Fibroblast of lung (primary cell): ENCODE data around the gene BBX. TPM values are rescaled to one million over a fixed set of nuclear protein-coding genes. Genes with fewer than 3 reads are reported as not detected.
A peak's percentile ranks its signal among the peaks of the same experiment; 100 is the strongest.

ENCODE experiments used
- DNase-seq, 2 donors: peaks; one replicate each; pipeline versions ENCODE4 v3.0.0 to v3.0.0-alpha.2; 2010; ENCODE audit warnings: low read depth in 2 of 2
- H2AFZ ChIP-seq: 2 replicates; pipeline ENCODE4 v1.5.1; 2012; ENCODE audit warnings: low read length, control low read depth, inconsistent platforms
- H3K27ac ChIP-seq: 2 replicates; pipeline ENCODE4 v1.5.1; 2011; ENCODE audit warnings: low read length, control low read depth; ENCODE audit not compliant: insufficient read depth
- H3K27me3 ChIP-seq: 2 replicates; pipeline ENCODE4 v1.5.1; 2011; ENCODE audit warnings: mild to moderate bottlenecking, low read length; ENCODE audit not compliant: control insufficient read depth, insufficient read depth
- H3K36me3 ChIP-seq: 2 replicates; pipeline ENCODE4 v1.5.1; 2011; ENCODE audit warnings: low read length; ENCODE audit not compliant: control insufficient read depth, insufficient read depth
- H3K4me1 ChIP-seq: 2 replicates; pipeline ENCODE4 v1.5.1; 2011; ENCODE audit warnings: low read length; ENCODE audit not compliant: control insufficient read depth, insufficient read depth; ENCODE audit errors: extremely low read depth
- H3K4me2 ChIP-seq: 2 replicates; pipeline ENCODE4 v1.5.1; 2011; ENCODE audit warnings: low read length, control low read depth; ENCODE audit not compliant: insufficient read depth; ENCODE audit errors: extremely low read depth
- H3K4me3 ChIP-seq, 4 experiments: fragments of 200-600 bp in 1 of 4; sonication (generic) in 1 of 4; replicated peaks in 1 of 4; 2 replicates each; pipeline ENCODE4 v1.5.1; 2011 to 2016; ENCODE audit warnings: low read length in 4 of 4, low read depth in 3 of 4, mild to moderate bottlenecking in 3 of 4, control low read depth in 2 of 4, inconsistent platforms in 1 of 4, mixed read lengths in 1 of 4; ENCODE audit not compliant: insufficient read depth in 1 of 4; ENCODE audit errors: control extremely low read depth in 1 of 4
- H3K79me2 ChIP-seq: 2 replicates; pipeline ENCODE4 v1.5.1; 2012; ENCODE audit warnings: mild to moderate bottlenecking, low read length, inconsistent platforms; ENCODE audit not compliant: control insufficient read depth, insufficient read depth
- H3K9ac ChIP-seq: 2 replicates; pipeline ENCODE4 v1.5.1; 2011; ENCODE audit warnings: mild to moderate bottlenecking, low read length, control low read depth; ENCODE audit not compliant: insufficient read depth
- H3K9me3 ChIP-seq: 2 replicates; pipeline ENCODE4 v1.5.1; 2012; ENCODE audit warnings: low read depth, low read length; ENCODE audit not compliant: control insufficient read depth, insufficient read depth
- H4K20me1 ChIP-seq: 2 replicates; pipeline ENCODE4 v1.5.1; 2011; ENCODE audit warnings: low read length; ENCODE audit not compliant: control insufficient read depth, insufficient read depth; ENCODE audit errors: extremely low read depth
- EZH2 ChIP-seq: IDR thresholded peaks from 2 replicates; pipeline ENCODE4 v1.5.1; 2012; ENCODE audit warnings: low read length, control low read depth, mild to moderate bottlenecking; ENCODE audit errors: missing control alignments
- polyA plus RNA-seq, 2 donors: library from polyadenylated mRNA; depleted of rRNA in 1 of 2; stranded (reverse) in 1 of 2; unstranded in 1 of 2; fragments of >200 nt; gene quantifications; 2 replicates each; pipeline ENCODE4 v1.2.1, GENCODE V29; 2011 to 2012; ENCODE audit warnings: missing spikeins in 1 of 2
- total RNA-seq: library from RNA; depleted of rRNA; stranded (reverse); fragments of >200 nt; gene quantifications from 2 replicates; pipeline ENCODE4 v1.2.1, GENCODE V29; 2014
- TF ChIP-seq, protein P1 (sequence below), 2 donors: IDR thresholded peaks in 1 of 2; conservative IDR thresholded peaks in 1 of 2; 1 replicate in 1 of 2; 2 replicates in 1 of 2; pipeline ENCODE4 v1.5.1; 2011 to 2012; ENCODE audit warnings: low read length in 2 of 2, control low read depth in 1 of 2, inconsistent platforms in 1 of 2, low read depth in 1 of 2, mild to moderate bottlenecking in 1 of 2

The BBX gene
- total and polyA plus RNA-seq, 2 donors (not counting 1 experiment from before 2014, with no cell fraction given), result 50.0 to 71.2 TPM

DNA sequence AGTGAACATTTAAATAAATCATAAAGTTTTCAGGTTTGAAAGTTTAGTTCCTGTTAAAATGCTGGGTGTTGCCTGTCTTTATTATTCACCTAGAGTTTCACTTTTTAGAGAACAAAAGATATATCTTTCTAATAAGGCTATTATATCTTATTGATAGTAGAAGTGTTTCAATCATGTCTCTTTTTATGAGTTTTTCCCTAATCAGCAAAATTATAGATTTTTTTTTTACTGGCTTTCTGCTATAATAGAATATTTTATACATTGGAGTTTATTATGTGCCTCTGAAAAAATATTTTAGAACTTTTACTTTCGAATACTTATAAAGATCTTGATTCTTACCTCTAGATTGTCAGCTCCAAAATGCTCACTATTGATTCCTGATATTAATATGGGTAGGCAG lies 131.5 kb downstream of the BBX start:
- H3K27ac ChIP-seq, result no peak overlapping the region
- no peak overlapping the region for H3K4me2 ChIP-seq
- no peak overlapping the region for H3K9ac ChIP-seq
- DNase-seq, result no peak
- TF ChIP-seq EZH2, result no peak
- TF ChIP-seq, protein P1, sequence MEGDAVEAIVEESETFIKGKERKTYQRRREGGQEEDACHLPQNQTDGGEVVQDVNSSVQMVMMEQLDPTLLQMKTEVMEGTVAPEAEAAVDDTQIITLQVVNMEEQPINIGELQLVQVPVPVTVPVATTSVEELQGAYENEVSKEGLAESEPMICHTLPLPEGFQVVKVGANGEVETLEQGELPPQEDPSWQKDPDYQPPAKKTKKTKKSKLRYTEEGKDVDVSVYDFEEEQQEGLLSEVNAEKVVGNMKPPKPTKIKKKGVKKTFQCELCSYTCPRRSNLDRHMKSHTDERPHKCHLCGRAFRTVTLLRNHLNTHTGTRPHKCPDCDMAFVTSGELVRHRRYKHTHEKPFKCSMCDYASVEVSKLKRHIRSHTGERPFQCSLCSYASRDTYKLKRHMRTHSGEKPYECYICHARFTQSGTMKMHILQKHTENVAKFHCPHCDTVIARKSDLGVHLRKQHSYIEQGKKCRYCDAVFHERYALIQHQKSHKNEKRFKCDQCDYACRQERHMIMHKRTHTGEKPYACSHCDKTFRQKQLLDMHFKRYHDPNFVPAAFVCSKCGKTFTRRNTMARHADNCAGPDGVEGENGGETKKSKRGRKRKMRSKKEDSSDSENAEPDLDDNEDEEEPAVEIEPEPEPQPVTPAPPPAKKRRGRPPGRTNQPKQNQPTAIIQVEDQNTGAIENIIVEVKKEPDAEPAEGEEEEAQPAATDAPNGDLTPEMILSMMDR (conservative IDR thresholded peaks at IDR 0.05 in 1 of 2, IDR thresholded peaks at IDR 0.05 in 1 of 2; ENCODE audit: low read depth in 1 of 2, low read length in 2 of 2), result no peak
- no peak overlapping the region for H3K4me3 ChIP-seq
- no peaks in the 10 kb centered on the region for H3K9me3 ChIP-seq
- no peaks in the 10 kb centered on the region for H3K79me2 ChIP-seq
- no peak overlapping the region for H2AFZ ChIP-seq
- H3K36me3 ChIP-seq, result no peaks in the 10 kb centered on the region
- H3K27me3 ChIP-seq, result no peaks in the 10 kb centered on the region
- H3K4me1 ChIP-seq, result no peaks in the 10 kb centered on the region
- no peaks in the 10 kb centered on the region for H4K20me1 ChIP-seq

DNA sequence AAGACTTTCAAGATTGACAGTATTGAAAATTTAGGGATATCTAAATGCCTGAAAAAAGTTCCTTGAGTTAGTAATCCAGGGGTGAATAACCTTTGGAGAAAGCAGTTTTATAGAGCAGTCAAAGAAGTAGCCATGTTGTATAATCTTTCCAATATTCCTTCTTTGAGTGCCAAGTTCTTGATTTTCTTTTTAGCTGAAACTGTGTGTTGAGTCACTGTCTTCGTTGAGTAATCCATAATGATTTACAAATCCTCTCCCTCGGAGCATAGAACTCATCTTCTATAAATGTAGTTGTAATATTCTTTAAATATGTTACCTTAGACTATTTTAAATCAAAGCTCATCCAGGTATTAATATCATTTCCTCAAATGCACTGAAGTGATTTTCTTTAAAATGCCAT lies 135.2 kb downstream of the BBX start:
- no peaks in the 10 kb centered on the region for H3K9me3 ChIP-seq
- H2AFZ ChIP-seq, result no peak overlapping the region
- peak in 1 of 2 donors; percentile 62 for DNase-seq
- no peak overlapping the region for H3K27ac ChIP-seq
- no peaks in the 10 kb centered on the region for H3K27me3 ChIP-seq
- no peak for TF ChIP-seq EZH2
- TF ChIP-seq, protein P1 (conservative IDR thresholded peaks at IDR 0.05 in 1 of 2, IDR thresholded peaks at IDR 0.05 in 1 of 2; ENCODE audit: low read depth in 1 of 2, low read length in 2 of 2), result no peak
- no peaks in the 10 kb centered on the region for H4K20me1 ChIP-seq
- H3K4me2 ChIP-seq, result peak overlapping the region; percentile 2
- H3K79me2 ChIP-seq, result no peaks in the 10 kb centered on the region
- H3K36me3 ChIP-seq, result no peaks in the 10 kb centered on the region
- peaks cover 3% of the 10 kb centered on the region for H3K4me1 ChIP-seq
- no peak overlapping the region for H3K4me3 ChIP-seq
- H3K9ac ChIP-seq, result no peak overlapping the region

DNA sequence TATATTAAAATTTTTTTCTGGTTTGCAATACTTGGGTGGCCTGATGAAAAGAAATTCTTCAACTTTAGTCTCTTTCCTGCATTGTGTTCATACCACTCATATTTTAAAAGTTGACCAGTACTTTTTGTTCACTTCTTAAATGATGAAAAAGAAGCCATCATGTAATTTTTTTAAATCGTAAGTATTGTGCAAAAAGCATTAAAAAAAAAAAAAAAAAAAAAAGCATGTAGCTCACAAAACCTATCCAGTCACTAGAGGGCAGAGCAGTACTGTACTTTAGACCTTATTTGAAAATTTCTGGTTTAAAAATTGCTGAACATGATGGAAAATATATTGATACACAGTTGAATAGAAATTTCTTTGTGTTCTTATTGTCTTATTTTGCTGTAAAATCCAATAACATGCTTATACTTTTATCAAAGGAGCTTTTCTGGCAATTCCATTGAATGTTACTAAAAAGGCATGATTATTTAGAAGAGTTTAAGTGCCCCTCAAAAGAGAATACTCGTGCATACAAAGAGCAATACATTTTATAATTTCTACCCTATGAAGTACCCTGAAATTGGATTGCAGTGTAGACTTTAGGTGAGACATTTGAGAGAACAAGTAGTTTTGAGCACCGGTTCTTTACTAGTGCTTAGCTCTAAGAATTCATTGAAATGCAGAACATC lies 137.7 kb downstream of the BBX start:
- TF ChIP-seq EZH2, result no peak
- TF ChIP-seq, protein P1 (conservative IDR thresholded peaks at IDR 0.05 in 1 of 2, IDR thresholded peaks at IDR 0.05 in 1 of 2; ENCODE audit: low read depth in 1 of 2, low read length in 2 of 2), result peak; percentile 45 to 68
- Histone ChIP-seq H3K27ac (no peak overlapping the region), H3K9me3 (no peaks in the 10 kb centered on the region), H3K4me2 (no peak overlapping the region), H3K36me3 (no peaks in the 10 kb centered on the region), H3K27me3 (no peaks in the 10 kb centered on the region), H3K79me2 (no peaks in the 10 kb centered on the region), H3K4me1 (peaks cover 3% of the 10 kb centered on the region), H2AFZ (no peak overlapping the region), H4K20me1 (no peaks in the 10 kb centered on the region), H3K9ac (no peak overlapping the region), H3K4me3 (no peak overlapping the region)
- DNase-seq, result peak in 1 of 2 donors; percentile 82
